Measurements from ENCODE around the gene MACROD1.

DNA sequence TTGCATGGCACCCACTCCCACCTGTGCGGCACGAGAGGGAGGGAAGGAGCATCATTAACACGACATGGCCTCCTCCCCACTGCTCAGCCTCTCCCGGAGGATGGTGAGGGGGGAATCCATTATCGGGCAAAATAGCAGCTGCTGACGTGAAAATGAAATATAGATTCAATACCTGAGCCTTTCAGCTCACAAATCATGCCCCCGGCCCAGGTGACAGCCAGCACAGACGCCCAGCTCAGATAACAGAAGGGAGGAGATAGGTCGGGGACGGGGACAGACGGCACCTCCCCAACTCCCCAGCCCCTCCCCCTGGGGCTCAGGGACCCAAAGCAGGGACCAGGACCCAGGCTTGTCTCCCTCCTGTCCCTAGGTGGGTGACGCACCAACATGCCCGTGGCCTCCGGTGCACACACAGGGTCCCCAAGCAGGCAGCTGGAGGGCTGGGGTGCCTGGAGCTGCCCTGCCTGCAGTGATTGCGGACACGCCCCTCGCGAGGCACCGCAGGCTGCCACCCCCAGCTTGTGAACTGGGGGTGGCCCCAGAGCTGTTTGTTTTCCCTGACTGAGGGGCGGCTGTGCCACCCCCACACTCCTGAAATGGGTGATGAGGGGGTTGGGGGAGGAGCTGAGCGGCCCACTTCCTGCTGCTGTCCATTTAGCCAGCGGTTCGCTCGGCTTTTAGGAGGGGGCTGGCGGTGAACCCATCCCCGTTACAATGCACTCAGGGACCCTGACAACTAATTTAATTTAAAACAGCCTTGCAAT lies 98.5 kb downstream of the MACROD1 start:
- TF ChIP-seq EZH2phosphoT487 (IDR thresholded peaks at IDR 0.05; ENCODE audit: insufficient read depth, low read depth) (no peak), EZH2 (IDR thresholded peaks at IDR 0.05; ENCODE audit: insufficient read depth, poor library complexity, severe bottlenecking) (no peak)

Measured in GM23248 (cell line).